ENCODE measurements around the gene HCFC2.

The HCFC2 gene

GRCh38 chr12:104126548-104126947, 62.2 kb downstream of the HCFC2 start:
- no peak for ATAC-seq
- no peak overlapping the region for H3K4me3 Mint-ChIP-seq
- H3K27me3 Mint-ChIP-seq, result no peaks in the 10 kb centered on the region
- peaks cover 40% of the 10 kb centered on the region for H3K36me3 Mint-ChIP-seq
- H3K4me1 Mint-ChIP-seq, result no peaks in the 10 kb centered on the region
- no peak overlapping the region for H3K27ac Mint-ChIP-seq
- no peaks in the 10 kb centered on the region for H3K9me3 Mint-ChIP-seq

- Mint-ChIP-seq H3K4me3 (no peak overlapping the region), H3K27ac (no peak overlapping the region), H3K4me1 (peaks cover 9% of the 10 kb centered on the region), H3K36me3 (peaks cover 35% of the 10 kb centered on the region), H3K27me3 (no peaks in the 10 kb centered on the region), H3K9me3 (no peaks in the 10 kb centered on the region)
- ATAC-seq, result no peak
Observed at GRCh38 chr12:104130760-104131159, 66.4 kb downstream of the HCFC2 start.

GRCh38 chr12:104131609-104132008, 67.3 kb downstream of the HCFC2 start:
- no peaks in the 10 kb centered on the region for H3K9me3 Mint-ChIP-seq
- peaks cover 27% of the 10 kb centered on the region for H3K36me3 Mint-ChIP-seq
- H3K27ac Mint-ChIP-seq, result no peak overlapping the region
- H3K4me1 Mint-ChIP-seq, result peaks cover 18% of the 10 kb centered on the region
- no peak for ATAC-seq
- H3K27me3 Mint-ChIP-seq, result no peaks in the 10 kb centered on the region
- no peak overlapping the region for H3K4me3 Mint-ChIP-seq

GRCh38 chr12:104132351-104132956, 68.1 kb downstream of the HCFC2 start:
- no peak for ATAC-seq
- Mint-ChIP-seq H3K9me3 (no peaks in the 10 kb centered on the region), H3K36me3 (peaks cover 25% of the 10 kb centered on the region), H3K4me3 (no peak overlapping the region), H3K27me3 (no peaks in the 10 kb centered on the region), H3K4me1 (peaks cover 22% of the 10 kb centered on the region), H3K27ac (no peak overlapping the region)

- H3K27me3 Mint-ChIP-seq, result no peaks in the 10 kb centered on the region
- no peak for ATAC-seq
- peaks cover 25% of the 10 kb centered on the region for H3K36me3 Mint-ChIP-seq
- H3K9me3 Mint-ChIP-seq, result no peaks in the 10 kb centered on the region
- H3K4me1 Mint-ChIP-seq, result peaks cover 22% of the 10 kb centered on the region
- no peak overlapping the region for H3K4me3 Mint-ChIP-seq
- H3K27ac Mint-ChIP-seq, result no peak overlapping the region
Observed at GRCh38 chr12:104133321-104133720, 69.0 kb downstream of the HCFC2 start.

GRCh38 chr12:104133866-104134265, 69.5 kb downstream of the HCFC2 start:
- peaks cover 22% of the 10 kb centered on the region for H3K4me1 Mint-ChIP-seq
- no peaks in the 10 kb centered on the region for H3K9me3 Mint-ChIP-seq
- ATAC-seq, result no peak
- no peak overlapping the region for H3K4me3 Mint-ChIP-seq
- no peaks in the 10 kb centered on the region for H3K27me3 Mint-ChIP-seq
- H3K36me3 Mint-ChIP-seq, result peaks cover 24% of the 10 kb centered on the region
- no peak overlapping the region for H3K27ac Mint-ChIP-seq

- Mint-ChIP-seq H3K27me3 (no peaks in the 10 kb centered on the region), H3K9me3 (no peaks in the 10 kb centered on the region), H3K4me3 (no peak overlapping the region), H3K4me1 (peaks cover 22% of the 10 kb centered on the region), H3K27ac (no peak overlapping the region), H3K36me3 (peaks cover 14% of the 10 kb centered on the region)
- ATAC-seq, result no peak
Observed at GRCh38 chr12:104134882-104135281, 70.6 kb downstream of the HCFC2 start.

GRCh38 chr12:104136577-104136976, 72.2 kb downstream of the HCFC2 start:
- H3K36me3 Mint-ChIP-seq, result peaks cover 9% of the 10 kb centered on the region
- peak overlapping the region; percentile 85 for H3K4me3 Mint-ChIP-seq
- peaks cover 22% of the 10 kb centered on the region for H3K4me1 Mint-ChIP-seq
- H3K27ac Mint-ChIP-seq, result no peak overlapping the region
- no peaks in the 10 kb centered on the region for H3K9me3 Mint-ChIP-seq
- no peaks in the 10 kb centered on the region for H3K27me3 Mint-ChIP-seq
- ATAC-seq, result no peak

- Mint-ChIP-seq H3K27me3 (no peaks in the 10 kb centered on the region), H3K27ac (peak overlapping the region; percentile 63), H3K9me3 (no peaks in the 10 kb centered on the region), H3K36me3 (peaks cover 5% of the 10 kb centered on the region), H3K4me1 (peaks cover 17% of the 10 kb centered on the region), H3K4me3 (peak overlapping the region; percentile 85)
- ATAC-seq, result peak; percentile 60
Observed at GRCh38 chr12:104137001-104137901, 72.9 kb downstream of the HCFC2 start.

GRCh38 chr12:104137902-104138796, 73.8 kb downstream of the HCFC2 start, which contains the start of gene NFYB:
NFYB (minus strand) TSS chr12:104138210; CDS start chr12:104135453, 2,757 bp downstream.
- Mint-ChIP-seq H3K27me3 (no peaks in the 10 kb centered on the region), H3K27ac (peak within 1 kb of the TSS; percentile 63), H3K36me3 (no peaks in the 10 kb centered on the region), H3K4me1 (peaks cover 13% of the 10 kb centered on the region), H3K4me3 (peak within 1 kb of the TSS; percentile 85), H3K9me3 (no peaks in the 10 kb centered on the region)
- ATAC-seq, result peak; percentile 99

GRCh38 chr12:104138797-104139152, 74.4 kb downstream of the HCFC2 start:
- Mint-ChIP-seq H3K4me3 (peak overlapping the region; percentile 63), H3K27ac (peak overlapping the region; percentile 63), H3K9me3 (no peaks in the 10 kb centered on the region), H3K36me3 (no peaks in the 10 kb centered on the region), H3K27me3 (no peaks in the 10 kb centered on the region), H3K4me1 (peaks cover 13% of the 10 kb centered on the region)
- ATAC-seq, result no peak

- ATAC-seq, result no peak
- no peak overlapping the region for H3K4me3 Mint-ChIP-seq
- H3K36me3 Mint-ChIP-seq, result no peaks in the 10 kb centered on the region
- peaks cover 4% of the 10 kb centered on the region for H3K9me3 Mint-ChIP-seq
- peaks cover 12% of the 10 kb centered on the region for H3K27me3 Mint-ChIP-seq
- H3K27ac Mint-ChIP-seq, result no peak overlapping the region
- H3K4me1 Mint-ChIP-seq, result no peaks in the 10 kb centered on the region
Observed at GRCh38 chr12:104142543-104142942, 78.2 kb downstream of the HCFC2 start.

GRCh38 chr12:104143002-104143401, 78.7 kb downstream of the HCFC2 start:
- peaks cover 17% of the 10 kb centered on the region for H3K27me3 Mint-ChIP-seq
- H3K9me3 Mint-ChIP-seq, result peaks cover 4% of the 10 kb centered on the region
- no peak overlapping the region for H3K4me3 Mint-ChIP-seq
- ATAC-seq, result no peak
- H3K27ac Mint-ChIP-seq, result no peak overlapping the region
- no peaks in the 10 kb centered on the region for H3K36me3 Mint-ChIP-seq
- no peaks in the 10 kb centered on the region for H3K4me1 Mint-ChIP-seq

GRCh38 chr12:104143918-104144317, 79.6 kb downstream of the HCFC2 start:
- H3K36me3 Mint-ChIP-seq, result no peaks in the 10 kb centered on the region
- H3K27ac Mint-ChIP-seq, result no peak overlapping the region
- no peaks in the 10 kb centered on the region for H3K4me1 Mint-ChIP-seq
- H3K9me3 Mint-ChIP-seq, result peaks cover 4% of the 10 kb centered on the region
- ATAC-seq, result no peak
- H3K27me3 Mint-ChIP-seq, result peaks cover 26% of the 10 kb centered on the region
- no peak overlapping the region for H3K4me3 Mint-ChIP-seq

GRCh38 chr12:104147346-104147745, 83.0 kb downstream of the HCFC2 start:
- H3K4me3 Mint-ChIP-seq, result no peak overlapping the region
- H3K9me3 Mint-ChIP-seq, result peaks cover 4% of the 10 kb centered on the region
- H3K4me1 Mint-ChIP-seq, result no peaks in the 10 kb centered on the region
- peaks cover 41% of the 10 kb centered on the region for H3K27me3 Mint-ChIP-seq
- H3K27ac Mint-ChIP-seq, result no peak overlapping the region
- no peak for ATAC-seq
- H3K36me3 Mint-ChIP-seq, result no peaks in the 10 kb centered on the region
